GM23248 (cell line): ENCODE data around the gene MISP3.

ENCODE experiments used
- EZH2 ChIP-seq: fragments of 200-600 bp; sonication (generic); IDR thresholded peaks from 2 replicates; pipeline ENCODE4 v1.6.1; 2018; ENCODE audit warnings: antibody characterized with exemption, mild to moderate bottlenecking; ENCODE audit not compliant: insufficient read depth, poor library complexity, severe bottlenecking
- EZH2phosphoT487 ChIP-seq: fragments of 200-600 bp; sonication (generic); IDR thresholded peaks from 2 replicates; pipeline ENCODE4 v1.6.1; 2018; ENCODE audit warnings: antibody characterized with exemption, moderate library complexity, mild to moderate bottlenecking, low read depth; ENCODE audit not compliant: insufficient read depth

- TF ChIP-seq EZH2phosphoT487 (no peak), EZH2 (no peak)
Measured at GRCh38 chr19:14112051-14112808, 39.6 kb downstream of the MISP3 start.
